H1 (cell line): ENCODE measurements around the gene LMX1B. TPM values are rescaled to one million over a fixed set of nuclear protein-coding genes. Genes with fewer than 3 reads are reported as not detected.

ENCODE experiments used
- CTCF ChIA-PET: fragments of 300-600 bp; sonication (Branson Sonifier 250); formaldehyde crosslinking; loops from one replicate; lab custom pipeline; 2021; ENCODE audit not compliant: partially characterized antibody; lab: Charles Lee
- POLR2A ChIA-PET: fragments of 300-600 bp; sonication (Branson Sonifier 250); formaldehyde crosslinking; loops from one replicate; lab custom pipeline; 2021; ENCODE audit warnings: inconsistent platforms; ENCODE audit not compliant: partially characterized antibody; lab: Charles Lee
- DNase-seq, 2 experiments: peaks; one replicate each; pipeline versions ENCODE4 v3.0.0 to v3.0.0-alpha.2; 2010 to 2022; ENCODE audit warnings: low spot score in 2 of 2, low read depth in 1 of 2, mixed read lengths in 1 of 2
- FAIRE-seq: peaks from 2 replicates; lab custom pipeline; 2011; peaks lifted over from hg19 to GRCh38; lab: Jason Lieb, UNC
- H2AFZ ChIP-seq: 2 replicates; pipeline ENCODE4 v1.8.1; 2012; ENCODE audit warnings: low read length, inconsistent platforms
- H2AK5ac ChIP-seq: 2 replicates; pipeline ENCODE4 v1.6.1; 2013; ENCODE audit warnings: low read depth, low read length
- H2BK120ac ChIP-seq: replicated peaks from 2 replicates; pipeline ENCODE3; 2013; ENCODE audit warnings: low read depth, low read length, inconsistent platforms
- H2BK12ac ChIP-seq: 2 replicates; pipeline ENCODE4 v1.6.1; 2013; ENCODE audit warnings: low read depth, low read length
- H2BK15ac ChIP-seq: 2 replicates; pipeline ENCODE4 v1.6.1; 2013; ENCODE audit warnings: low read length
- H2BK20ac ChIP-seq: 2 replicates; pipeline ENCODE4 v1.6.1; 2013; ENCODE audit warnings: low read length
- H2BK5ac ChIP-seq: 2 replicates; pipeline ENCODE4 v1.6.1; 2013; ENCODE audit warnings: low read depth, low read length
- H3K14ac ChIP-seq: 2 replicates; pipeline ENCODE4 v1.6.1; 2013; ENCODE audit warnings: inconsistent platforms; ENCODE audit not compliant: insufficient read length
- H3K18ac ChIP-seq: 2 replicates; pipeline ENCODE4 v1.6.1; 2013; ENCODE audit warnings: low read length; ENCODE audit errors: extremely low read depth
- H3K23ac ChIP-seq: 2 replicates; pipeline ENCODE4 v1.6.1; 2013; ENCODE audit warnings: inconsistent platforms; ENCODE audit not compliant: insufficient read length
- H3K23me2 ChIP-seq: 2 replicates; pipeline ENCODE4 v1.6.1; 2013; ENCODE audit warnings: low read depth, low read length
- H3K27ac ChIP-seq: 2 replicates; pipeline ENCODE4 v1.6.1; 2011; ENCODE audit warnings: low read depth, low read length, inconsistent platforms
- H3K27me3 ChIP-seq, 4 experiments: replicated peaks in 1 of 4; 1 replicate in 1 of 4; 2 replicates in 3 of 4; pipeline versions ENCODE4 v1.6.1 to v1.8.1; 2011 to 2013; ENCODE audit warnings: low read length in 3 of 4, mild to moderate bottlenecking in 3 of 4, inconsistent platforms in 2 of 4, mixed read lengths in 2 of 4, moderate library complexity in 1 of 4; ENCODE audit not compliant: control insufficient read depth in 3 of 4, insufficient read depth in 3 of 4; ENCODE audit errors: extremely low read depth in 1 of 4
- H3K36me3 ChIP-seq, 4 experiments: 2 replicates each; pipeline versions ENCODE4 v1.6.1 to v1.8.1; 2011 to 2013; ENCODE audit warnings: mild to moderate bottlenecking in 4 of 4, low read length in 3 of 4, moderate library complexity in 2 of 4, control low read depth in 1 of 4, inconsistent platforms in 1 of 4; ENCODE audit not compliant: insufficient read depth in 4 of 4, control insufficient read depth in 2 of 4
- H3K4ac ChIP-seq: replicated peaks from 2 replicates; pipeline ENCODE3; 2013; ENCODE audit warnings: low read length, low read depth, mixed read lengths, inconsistent platforms; ENCODE audit not compliant: insufficient read length
- H3K4me1 ChIP-seq, 4 experiments: replicated peaks in 1 of 4; 1 replicate in 1 of 4; 2 replicates in 3 of 4; pipeline versions ENCODE4 v1.6.1 to v1.8.1; 2011 to 2013; ENCODE audit warnings: low read length in 3 of 4, inconsistent platforms in 2 of 4, mixed read lengths in 1 of 4; ENCODE audit not compliant: insufficient read depth in 4 of 4, control insufficient read depth in 3 of 4
- H3K4me2 ChIP-seq, 2 experiments: 2 replicates each; pipeline versions ENCODE4 v1.6.1 to v1.8.1; 2011 to 2013; ENCODE audit warnings: low read depth in 2 of 2, low read length in 2 of 2, control low read depth in 1 of 2, inconsistent platforms in 1 of 2, mild to moderate bottlenecking in 1 of 2; ENCODE audit not compliant: insufficient read depth in 1 of 2
- H3K4me3 ChIP-seq, 4 experiments: fragments of 200-600, 300-600 bp in 1 of 4; sonication (generic), shearing (Covaris generic), sonication (Bioruptor Twin) in 1 of 4; 2 replicates each; pipeline versions ENCODE4 v1.5.1 to v1.8.1; 2011 to 2016; ENCODE audit warnings: low read length in 4 of 4, low read depth in 3 of 4, control low read depth in 2 of 4, inconsistent platforms in 2 of 4, mild to moderate bottlenecking in 2 of 4, mixed read lengths in 1 of 4, moderate library complexity in 1 of 4; ENCODE audit not compliant: insufficient read depth in 2 of 4; ENCODE audit errors: extremely low read depth in 1 of 4
- H3K56ac ChIP-seq: replicated peaks from 2 replicates; pipeline ENCODE3; 2013; ENCODE audit warnings: low read depth, mild to moderate bottlenecking, mixed read lengths, low read length, inconsistent platforms; ENCODE audit not compliant: insufficient read length
- H3K79me1 ChIP-seq: 2 replicates; pipeline ENCODE4 v1.6.1; 2013; ENCODE audit warnings: low read depth, low read length, control low read depth
- H3K79me2 ChIP-seq, 2 experiments: 2 replicates each; pipeline versions ENCODE4 v1.6.1 to v1.8.1; 2012 to 2013; ENCODE audit warnings: low read length in 2 of 2, mild to moderate bottlenecking in 2 of 2, inconsistent platforms in 1 of 2; ENCODE audit not compliant: insufficient read depth in 2 of 2, control insufficient read depth in 1 of 2
- H3K9ac ChIP-seq, 4 experiments: replicated peaks in 1 of 4; 1 replicate in 1 of 4; 2 replicates in 3 of 4; pipeline versions ENCODE4 v1.6.1 to v1.8.1; 2011 to 2013; ENCODE audit warnings: low read depth in 3 of 4, low read length in 3 of 4, control low read depth in 2 of 4, mild to moderate bottlenecking in 2 of 4, moderate library complexity in 2 of 4, inconsistent platforms in 1 of 4; ENCODE audit errors: extremely low read depth in 1 of 4
- H3K9me3 ChIP-seq, 2 experiments: 2 replicates each; pipeline versions ENCODE4 v1.6.1 to v1.8.1; 2012 to 2013; ENCODE audit warnings: mild to moderate bottlenecking in 2 of 2, moderate library complexity in 2 of 2, control low read depth in 1 of 2, inconsistent platforms in 1 of 2, low read depth in 1 of 2, low read length in 1 of 2, mixed read lengths in 1 of 2; ENCODE audit not compliant: insufficient read depth in 2 of 2
- H4K20me1 ChIP-seq, 2 experiments: replicated peaks in 1 of 2; 2 replicates each; pipeline versions ENCODE3 to v1.8.1; 2011 to 2013; ENCODE audit warnings: inconsistent platforms in 2 of 2, low read length in 2 of 2, mild to moderate bottlenecking in 1 of 2; ENCODE audit not compliant: insufficient read depth in 2 of 2, control insufficient read depth in 1 of 2
- H4K5ac ChIP-seq: 2 replicates; pipeline ENCODE4 v1.6.1; 2013; ENCODE audit warnings: low read length, low read depth, mixed read lengths, inconsistent platforms; ENCODE audit not compliant: insufficient read length
- H4K8ac ChIP-seq: 2 replicates; pipeline ENCODE4 v1.8.0; 2013; ENCODE audit warnings: mild to moderate bottlenecking, moderate library complexity, low read length, inconsistent platforms; ENCODE audit not compliant: insufficient read depth; ENCODE audit errors: extremely low read depth
- H4K91ac ChIP-seq: replicated peaks from 2 replicates; pipeline ENCODE3; 2013; ENCODE audit warnings: low read length, mixed read lengths, inconsistent platforms; ENCODE audit not compliant: insufficient read length
- ASH2L ChIP-seq: fragments of 200-600, 300-600 bp; sonication (generic); IDR thresholded peaks from one replicate; pipeline ENCODE4 v1.7.1; 2017; ENCODE audit warnings: low read length
- ATF3 ChIP-seq: IDR thresholded peaks from 2 replicates; pipeline ENCODE4 v1.6.1; 2011; ENCODE audit warnings: low read depth, mild to moderate bottlenecking, low read length; ENCODE audit not compliant: insufficient read depth
- BCL11A ChIP-seq, 2 experiments: IDR thresholded peaks; one replicate each; pipeline ENCODE4 v1.6.1; 2011; ENCODE audit warnings: low read depth in 2 of 2, low read length in 2 of 2, mild to moderate bottlenecking in 2 of 2
- CEBPB ChIP-seq: IDR thresholded peaks from 2 replicates; pipeline ENCODE4 v1.6.1; 2012; ENCODE audit warnings: low read depth, low read length
- GABPA ChIP-seq: IDR thresholded peaks from 2 replicates; pipeline ENCODE4 v1.6.1; 2011; ENCODE audit warnings: mild to moderate bottlenecking, low read length, moderate library complexity, borderline replicate concordance; ENCODE audit not compliant: insufficient read depth
- GTF2F1 ChIP-seq: IDR thresholded peaks from 2 replicates; pipeline ENCODE4 v1.6.1; 2012; ENCODE audit warnings: low read depth, low read length, improper control_type of control experiment, borderline replicate concordance
- JUND ChIP-seq: IDR thresholded peaks from 2 replicates; pipeline ENCODE4 v1.6.1; 2011; ENCODE audit warnings: mild to moderate bottlenecking, improper control_type of control experiment, low read length
- MAFK ChIP-seq: IDR thresholded peaks from 2 replicates; pipeline ENCODE4 v1.6.1; 2012; ENCODE audit warnings: low read depth, mild to moderate bottlenecking, improper control_type of control experiment, low read length
- POLR2A ChIP-seq, 2 experiments: IDR thresholded peaks; 1 replicate in 1 of 2; 2 replicates in 1 of 2; pipeline ENCODE4 v1.6.1; 2011; ENCODE audit warnings: low read depth in 2 of 2, low read length in 2 of 2, mild to moderate bottlenecking in 2 of 2; ENCODE audit errors: control extremely low read depth in 1 of 2
- SIRT6 ChIP-seq: IDR thresholded peaks from one replicate; pipeline ENCODE4 v1.7.1; 2012; ENCODE audit warnings: low read length, inconsistent platforms
- SUZ12 ChIP-seq: fragments of 200-600 bp; sonication (generic); IDR thresholded peaks from 2 replicates; pipeline ENCODE4 v1.6.1; 2012; ENCODE audit warnings: mild to moderate bottlenecking, inconsistent platforms, low read length, moderate library complexity, mixed read lengths
- TAF1 ChIP-seq: IDR thresholded peaks from 2 replicates; pipeline ENCODE4 v1.6.1; 2011; ENCODE audit warnings: mild to moderate bottlenecking, low read depth, low read length
- TAF7 ChIP-seq: optimal IDR thresholded peaks from 2 replicates; pipeline ENCODE3; 2011; ENCODE audit warnings: low read depth, mild to moderate bottlenecking, inconsistent platforms, low read length, moderate library complexity, borderline replicate concordance
- TCF12 ChIP-seq: IDR thresholded peaks from 2 replicates; pipeline ENCODE4 v1.6.1; 2011; ENCODE audit warnings: low read depth, mild to moderate bottlenecking, low read length
- WGBS, 2 experiments: shearing (Covaris generic) in 1 of 2; methylation state at CpG; one replicate each; pipeline versions ENCODE4 v1.1.6 to v1.1.7; 2013 to 2015; ENCODE audit warnings: low lambda C conversion rate in 2 of 2, mixed read lengths in 2 of 2, inconsistent platforms in 1 of 2, low coverage in 1 of 2, missing lambda C conversion rate in 1 of 2; ENCODE audit not compliant: insufficient replicate concordance in 2 of 2, insufficient coverage in 1 of 2, insufficient read length in 1 of 2; ENCODE audit errors: extremely low coverage in 1 of 2, missing lambda C conversion rate in 1 of 2; 5-methylcytosine and 5-hydroxymethylcytosine counted together
- polyA plus RNA-seq, 7 experiments: library from polyadenylated mRNA; depleted of rRNA in 3 of 7; stranded (reverse) in 5 of 7; unstranded in 2 of 7; fragments of >200 nt in 5 of 7; fragments of 200-250 nt in 2 of 7; gene quantifications; 1 replicate in 5 of 7; 2 replicates in 1 of 7; 4 replicates in 1 of 7; pipeline versions ENCODE4 v1.2.1 to v1.2.3, GENCODE V29; 2011 to 2013; ENCODE audit warnings: missing spikeins in 2 of 7, mixed read lengths in 2 of 7
- total RNA-seq: library from RNA; stranded (reverse); fragmentation: NEBNext Ultra II Directional; extraction: Animal tissue kit (Norgen Biotek cat#: 25700); gene quantifications from 2 replicates; pipeline ENCODE4 v1.2.1, GENCODE V29; 2021

Gene LMX1B
- total and polyA plus RNA-seq, 2 of the 8 experiments (the other 6 are each of a cell fraction or from before 2014, with no cell fraction given), result 0.09 to 0.37 TPM

GRCh38 chr9:126654124-126654523 is 40.4 kb downstream of the LMX1B start:
- DNase-seq (no peak), FAIRE-seq (no peak)
- no peak overlapping the region for H2BK120ac ChIP-seq
- CTCF ChIA-PET, result interaction anchor here (1.2 to 3.4 kb wide), 10 partner anchors 8 to 70 kb away, joined by 3 to 24 read pairs (median 6); no protein-coding TSS in a partner anchor
- 0 out of 2 replicates have a peak overlapping the region, but pooled peaks have one; percentile 39 for H2BK5ac ChIP-seq
- no peaks in the 10 kb centered on the region for H3K23me2 ChIP-seq
- no peak overlapping the region for H3K4ac ChIP-seq
- no peaks in the 10 kb centered on the region; a peak in 3 of 7 replicates for H3K27me3 ChIP-seq
- H3K14ac ChIP-seq, result no peak overlapping the region
- WGBS, 2 experiments, result 80% methylated on average over 7 of the region's 7 CpGs; no CpG with 5 or more reads in 1 of the 2 experiments
- 0 out of 2 replicates have a peak overlapping the region, but pooled peaks have one; percentile 26 for H4K8ac ChIP-seq
- no peaks in the 10 kb centered on the region for H3K79me1 ChIP-seq
- H3K36me3 ChIP-seq, result no peaks in the 10 kb centered on the region
- peak overlapping the region; percentile 82; the same call in 1 of the 2 replicates for H2AK5ac ChIP-seq
- TF ChIP-seq ASH2L (no peak), JUND (no peak), SUZ12 (no peak), TAF7 (no peak), BCL11A (IDR thresholded peaks at IDR 0.05; ENCODE audit: low read depth in 2 of 2, low read length in 2 of 2) (no peak), ATF3 (no peak), SIRT6 (no peak), CEBPB (no peak), TAF1 (no peak), GTF2F1 (no peak), POLR2A (IDR thresholded peaks at IDR 0.05; ENCODE audit: control extremely low read depth in 1 of 2, low read depth in 2 of 2, low read length in 2 of 2) (no peak), TCF12 (no peak), GABPA (no peak), MAFK (no peak)
- TF ChIP-seq, all 59 proteins: peak for 0
- Histone ChIP-seq H2AFZ (no peak overlapping the region), H4K20me1 (no peaks in the 10 kb centered on the region), H2BK20ac (no peak overlapping the region), H3K18ac (no peak overlapping the region), H3K27ac (no peak overlapping the region), H3K9ac (no peak overlapping the region), H2BK15ac (peak overlapping the region; percentile 95; the same call in 1 of the 2 replicates), H3K79me2 (no peaks in the 10 kb centered on the region), H3K56ac (no peak overlapping the region), H2BK12ac (0 out of 2 replicates have a peak overlapping the region, but pooled peaks have one; percentile 80), H4K91ac (no peak overlapping the region), H3K23ac (no peak overlapping the region), H4K5ac (no peak overlapping the region), H3K4me2 (no peak overlapping the region), H3K4me3 (no peak overlapping the region), H3K4me1 (peaks cover 3 to 22% (median 11%) of the 10 kb centered on the region in 4 experiments), H3K9me3 (no peaks in the 10 kb centered on the region)
- POLR2A ChIA-PET, result interaction anchor here (1.0 to 1.1 kb wide), 3 partner anchors 11 to 24 kb away, joined by 3 to 5 read pairs (median 3); no protein-coding TSS in a partner anchor
